ENCODE results near the gene INTU.

DNA sequence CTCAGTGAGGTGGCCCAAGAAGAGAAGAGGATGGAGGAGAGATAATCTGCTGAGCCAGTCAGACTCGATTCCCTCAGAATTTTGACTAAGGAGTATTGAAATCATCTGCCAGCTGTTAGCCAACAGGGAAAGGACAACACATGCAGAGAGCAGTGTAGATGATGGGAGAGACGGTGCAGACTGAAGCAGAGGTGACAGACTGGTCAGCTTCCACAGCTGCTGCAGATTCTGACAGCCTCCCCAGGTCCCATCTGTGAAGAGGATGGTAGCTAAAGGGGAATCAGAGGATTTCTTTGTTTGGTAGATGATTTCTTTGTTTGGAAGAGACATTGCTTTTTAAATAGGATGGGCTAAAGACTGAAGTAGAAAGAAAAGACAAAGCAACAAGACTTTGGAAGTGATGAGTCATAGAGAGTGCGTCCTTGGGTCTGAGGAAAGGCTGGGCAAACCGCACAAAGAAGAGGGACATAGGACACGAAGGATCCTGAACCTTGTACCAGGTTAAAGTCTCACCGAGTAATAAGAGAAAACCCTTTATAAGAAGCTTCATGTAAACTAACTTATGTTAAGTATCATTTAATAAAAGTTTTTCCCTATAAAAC lies 27.6 kb downstream of the INTU start:
- TF ChIP-seq, protein P1, sequence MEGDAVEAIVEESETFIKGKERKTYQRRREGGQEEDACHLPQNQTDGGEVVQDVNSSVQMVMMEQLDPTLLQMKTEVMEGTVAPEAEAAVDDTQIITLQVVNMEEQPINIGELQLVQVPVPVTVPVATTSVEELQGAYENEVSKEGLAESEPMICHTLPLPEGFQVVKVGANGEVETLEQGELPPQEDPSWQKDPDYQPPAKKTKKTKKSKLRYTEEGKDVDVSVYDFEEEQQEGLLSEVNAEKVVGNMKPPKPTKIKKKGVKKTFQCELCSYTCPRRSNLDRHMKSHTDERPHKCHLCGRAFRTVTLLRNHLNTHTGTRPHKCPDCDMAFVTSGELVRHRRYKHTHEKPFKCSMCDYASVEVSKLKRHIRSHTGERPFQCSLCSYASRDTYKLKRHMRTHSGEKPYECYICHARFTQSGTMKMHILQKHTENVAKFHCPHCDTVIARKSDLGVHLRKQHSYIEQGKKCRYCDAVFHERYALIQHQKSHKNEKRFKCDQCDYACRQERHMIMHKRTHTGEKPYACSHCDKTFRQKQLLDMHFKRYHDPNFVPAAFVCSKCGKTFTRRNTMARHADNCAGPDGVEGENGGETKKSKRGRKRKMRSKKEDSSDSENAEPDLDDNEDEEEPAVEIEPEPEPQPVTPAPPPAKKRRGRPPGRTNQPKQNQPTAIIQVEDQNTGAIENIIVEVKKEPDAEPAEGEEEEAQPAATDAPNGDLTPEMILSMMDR (IDR thresholded peaks at IDR 0.05 in 8 of 11, conservative IDR thresholded peaks at IDR 0.05 in 3 of 11): no peak
- no peak for TF ChIP-seq POLR2AphosphoS5 (IDR thresholded peaks at IDR 0.05)

All from spleen (tissue), 7 donors.